Lower lobe of right lung (tissue), 2 donors: Measurements from ENCODE around the gene NXN. TPM values are rescaled to one million over a fixed set of nuclear protein-coding genes. Genes with fewer than 3 reads are reported as not detected.

Experiments used
- ATAC-seq, 2 donors: fragments of 200-7000 bp; cut with Tn5 transposase; one replicate each; pipeline ENCODE4 v1.9.1; 2020 to 2022; ENCODE audit warnings: mild to moderate bottlenecking in 2 of 2, moderate library complexity in 2 of 2
- DNase-seq: peaks from one replicate; pipeline ENCODE4 v3.0.0-alpha.2; 2020
- H3K27ac ChIP-seq: fragments of 200-600 bp; one replicate; pipeline ENCODE4 v1.8.0; 2022
- H3K27me3 ChIP-seq: fragments of 200-600 bp; one replicate; pipeline ENCODE4 v1.8.0; 2022; ENCODE audit warnings: low read depth
- H3K36me3 ChIP-seq: fragments of 200-600 bp; one replicate; pipeline ENCODE4 v1.8.0; 2022; ENCODE audit warnings: mild to moderate bottlenecking
- H3K4me1 ChIP-seq: fragments of 200-600 bp; one replicate; pipeline ENCODE4 v1.8.0; 2022
- H3K4me3 ChIP-seq: fragments of 200-600 bp; one replicate; pipeline ENCODE4 v1.8.0; 2022; ENCODE audit warnings: mild to moderate bottlenecking
- H3K9me3 ChIP-seq: fragments of 200-600 bp; one replicate; pipeline ENCODE4 v1.8.0; 2022
- intact Hi-C: fragments of 100-400 bp; cut with DNase I; formaldehyde crosslinking; loops from one replicate; pipeline ENCODE4 v1.11.0; 2022
- total RNA-seq: library from RNA; stranded (reverse); fragmentation: NEBNext Ultra II Directional; extraction: Animal tissue kit (Norgen Biotek cat#: 25700); gene quantifications from one replicate; pipeline ENCODE4 v1.2.1, GENCODE V29; 2021
- TF ChIP-seq, protein P1 (sequence below): fragments of 200-600 bp; IDR thresholded peaks from one replicate; pipeline ENCODE4 v1.8.0; 2022; ENCODE audit warnings: antibody characterized with exemption, mild to moderate bottlenecking
- donor health status: DM: no; HTN: yes; CAD: no; lungs with severe emphysema.

The NXN gene
- total RNA-seq, 1 donor from 2014 or later = 42.6 TPM

DNA sequence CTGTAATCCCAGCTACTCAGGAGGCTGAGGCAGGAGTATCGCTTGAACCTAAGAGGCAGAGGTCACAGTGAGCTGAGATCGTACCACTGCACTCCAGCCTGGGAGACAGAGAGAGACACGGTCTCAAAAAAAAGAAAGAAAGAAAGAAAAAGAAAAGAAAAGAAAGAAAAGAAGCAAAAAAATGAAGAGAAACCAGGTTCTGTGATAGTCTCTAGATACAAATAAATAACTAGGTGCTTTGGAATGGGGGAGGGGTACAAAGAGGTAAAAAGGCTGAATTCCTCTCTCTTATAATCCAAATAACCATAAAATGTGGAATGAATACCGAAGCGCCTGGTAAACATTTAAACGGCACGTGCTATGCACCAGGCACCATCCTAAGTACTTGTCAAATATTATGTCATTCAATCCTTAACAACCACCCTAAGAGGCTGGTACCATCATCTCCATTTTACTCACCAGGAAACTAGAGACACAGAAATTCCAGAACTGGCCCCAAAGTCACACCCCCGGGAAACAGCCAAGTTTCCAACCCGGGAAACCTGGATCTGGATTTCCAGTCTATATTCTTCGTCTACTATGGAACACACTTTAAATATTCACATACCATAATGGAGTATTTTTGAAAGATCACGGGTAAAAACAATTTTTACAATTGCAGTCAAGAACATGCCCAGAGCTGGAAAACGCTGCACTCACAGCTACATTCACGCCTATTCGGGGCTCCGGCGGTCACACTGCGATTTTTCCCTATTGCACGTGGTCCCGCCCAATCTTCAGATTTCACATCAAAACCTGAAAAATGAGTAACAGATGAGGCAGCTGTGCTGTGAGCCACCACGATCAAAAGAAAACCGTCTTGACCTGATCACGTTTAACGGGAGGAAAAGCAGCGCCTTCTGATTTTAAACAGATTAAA, 10.5 kb downstream of the NXN start:
- TF ChIP-seq, protein P1, sequence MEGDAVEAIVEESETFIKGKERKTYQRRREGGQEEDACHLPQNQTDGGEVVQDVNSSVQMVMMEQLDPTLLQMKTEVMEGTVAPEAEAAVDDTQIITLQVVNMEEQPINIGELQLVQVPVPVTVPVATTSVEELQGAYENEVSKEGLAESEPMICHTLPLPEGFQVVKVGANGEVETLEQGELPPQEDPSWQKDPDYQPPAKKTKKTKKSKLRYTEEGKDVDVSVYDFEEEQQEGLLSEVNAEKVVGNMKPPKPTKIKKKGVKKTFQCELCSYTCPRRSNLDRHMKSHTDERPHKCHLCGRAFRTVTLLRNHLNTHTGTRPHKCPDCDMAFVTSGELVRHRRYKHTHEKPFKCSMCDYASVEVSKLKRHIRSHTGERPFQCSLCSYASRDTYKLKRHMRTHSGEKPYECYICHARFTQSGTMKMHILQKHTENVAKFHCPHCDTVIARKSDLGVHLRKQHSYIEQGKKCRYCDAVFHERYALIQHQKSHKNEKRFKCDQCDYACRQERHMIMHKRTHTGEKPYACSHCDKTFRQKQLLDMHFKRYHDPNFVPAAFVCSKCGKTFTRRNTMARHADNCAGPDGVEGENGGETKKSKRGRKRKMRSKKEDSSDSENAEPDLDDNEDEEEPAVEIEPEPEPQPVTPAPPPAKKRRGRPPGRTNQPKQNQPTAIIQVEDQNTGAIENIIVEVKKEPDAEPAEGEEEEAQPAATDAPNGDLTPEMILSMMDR = no peak
- ATAC-seq (peak; percentile 68 to 85), DNase-seq (no peak)
- H3K4me3 ChIP-seq = no peak overlapping the region
- H3K4me1 ChIP-seq = peaks cover 13% of the 10 kb centered on the region
- no peaks in the 10 kb centered on the region for H3K27me3 ChIP-seq
- H3K27ac ChIP-seq = peak overlapping the region; percentile 54
- no peaks in the 10 kb centered on the region for H3K9me3 ChIP-seq
- intact Hi-C loops = no loop called here
- H3K36me3 ChIP-seq = no peaks in the 10 kb centered on the region

- Histone ChIP-seq H3K27ac (no peak overlapping the region), H3K27me3 (no peaks in the 10 kb centered on the region), H3K9me3 (no peaks in the 10 kb centered on the region), H3K4me3 (no peak overlapping the region), H3K36me3 (no peaks in the 10 kb centered on the region), H3K4me1 (peaks cover 13% of the 10 kb centered on the region)
- DNase-seq = no peak
- TF ChIP-seq, protein P1 = no peak
- intact Hi-C loops = no loop called here
- ATAC-seq = no peak
Measured at GRCh38 chr17:967122-967521, 12.5 kb downstream of the NXN start.

GRCh38 chr17:965311-965989, 14.1 kb downstream of the NXN start:
- H3K4me3 ChIP-seq = no peak overlapping the region
- no peak overlapping the region for H3K27ac ChIP-seq
- TF ChIP-seq, protein P1 = no peak
- H3K9me3 ChIP-seq = no peaks in the 10 kb centered on the region
- peaks cover 11% of the 10 kb centered on the region for H3K4me1 ChIP-seq
- H3K27me3 ChIP-seq = no peaks in the 10 kb centered on the region
- intact Hi-C loops = no loop called here
- no peak for DNase-seq
- H3K36me3 ChIP-seq = no peaks in the 10 kb centered on the region
- ATAC-seq = no peak

- Histone ChIP-seq H3K27ac (no peak overlapping the region), H3K36me3 (no peaks in the 10 kb centered on the region), H3K27me3 (no peaks in the 10 kb centered on the region), H3K9me3 (no peaks in the 10 kb centered on the region), H3K4me1 (peaks cover 5% of the 10 kb centered on the region), H3K4me3 (no peak overlapping the region)
- ATAC-seq (no peak), DNase-seq (no peak)
- TF ChIP-seq, protein P1 = no peak
- intact Hi-C loops = no loop called here
Measured at GRCh38 chr17:964876-965275, 14.7 kb downstream of the NXN start.

DNA sequence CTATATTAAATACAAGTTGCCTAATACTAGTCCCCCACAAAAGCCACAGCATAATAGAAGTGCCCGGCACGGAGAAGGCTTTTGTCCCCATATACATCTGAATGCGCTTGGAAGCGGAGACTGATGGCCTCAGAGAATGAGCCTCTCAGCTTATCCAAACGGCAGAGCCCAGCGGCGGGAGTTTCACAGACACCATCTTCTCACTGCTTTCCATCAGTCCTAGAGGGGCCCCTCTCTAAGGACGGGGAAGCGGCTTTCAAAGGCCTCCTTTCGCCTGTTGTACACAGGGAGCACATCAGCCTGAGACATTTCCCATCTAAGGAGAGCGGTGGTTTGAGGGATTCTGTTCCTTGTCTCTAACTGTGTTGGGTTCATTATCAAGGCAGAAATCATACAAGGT, 16.9 kb downstream of the NXN start:
- Histone ChIP-seq H3K27me3 (no peaks in the 10 kb centered on the region), H3K27ac (no peak overlapping the region), H3K9me3 (no peaks in the 10 kb centered on the region), H3K4me1 (no peaks in the 10 kb centered on the region), H3K36me3 (no peaks in the 10 kb centered on the region), H3K4me3 (no peak overlapping the region)
- DNase-seq = no peak
- TF ChIP-seq, protein P1 = no peak
- ATAC-seq = no peak
- intact Hi-C loops = no loop called here
